ENCODE measurements around the gene PRICKLE1. TPM values are rescaled to one million over a fixed set of nuclear protein-coding genes. Genes with fewer than 3 reads are reported as not detected.

Gene PRICKLE1
- polyA plus RNA-seq, 1 donor from 2014 or later, result 20.6 TPM

DNA sequence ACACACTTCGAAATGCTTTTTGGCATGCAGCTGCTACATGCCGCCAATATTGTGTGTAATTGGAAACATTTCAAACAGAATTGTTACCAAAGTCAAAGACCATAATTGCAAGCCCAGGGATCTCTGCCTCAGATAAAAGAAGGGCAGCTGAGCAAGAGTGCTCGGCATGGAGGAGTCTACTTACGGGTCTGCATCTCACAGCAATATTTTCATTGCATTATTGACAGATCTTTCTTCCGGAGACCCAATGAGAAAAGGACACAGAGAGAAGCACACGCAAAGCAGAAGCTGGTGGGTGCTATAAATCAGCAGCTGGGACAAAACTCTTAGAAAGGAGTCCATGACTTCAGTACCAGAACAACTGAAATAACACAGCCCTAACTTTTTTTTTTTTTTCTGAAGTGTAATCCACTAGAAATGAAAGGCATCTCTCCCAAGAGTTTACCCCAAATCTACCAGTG is 4.9 kb downstream of the PRICKLE1 start:
- TF ChIP-seq, protein P1, sequence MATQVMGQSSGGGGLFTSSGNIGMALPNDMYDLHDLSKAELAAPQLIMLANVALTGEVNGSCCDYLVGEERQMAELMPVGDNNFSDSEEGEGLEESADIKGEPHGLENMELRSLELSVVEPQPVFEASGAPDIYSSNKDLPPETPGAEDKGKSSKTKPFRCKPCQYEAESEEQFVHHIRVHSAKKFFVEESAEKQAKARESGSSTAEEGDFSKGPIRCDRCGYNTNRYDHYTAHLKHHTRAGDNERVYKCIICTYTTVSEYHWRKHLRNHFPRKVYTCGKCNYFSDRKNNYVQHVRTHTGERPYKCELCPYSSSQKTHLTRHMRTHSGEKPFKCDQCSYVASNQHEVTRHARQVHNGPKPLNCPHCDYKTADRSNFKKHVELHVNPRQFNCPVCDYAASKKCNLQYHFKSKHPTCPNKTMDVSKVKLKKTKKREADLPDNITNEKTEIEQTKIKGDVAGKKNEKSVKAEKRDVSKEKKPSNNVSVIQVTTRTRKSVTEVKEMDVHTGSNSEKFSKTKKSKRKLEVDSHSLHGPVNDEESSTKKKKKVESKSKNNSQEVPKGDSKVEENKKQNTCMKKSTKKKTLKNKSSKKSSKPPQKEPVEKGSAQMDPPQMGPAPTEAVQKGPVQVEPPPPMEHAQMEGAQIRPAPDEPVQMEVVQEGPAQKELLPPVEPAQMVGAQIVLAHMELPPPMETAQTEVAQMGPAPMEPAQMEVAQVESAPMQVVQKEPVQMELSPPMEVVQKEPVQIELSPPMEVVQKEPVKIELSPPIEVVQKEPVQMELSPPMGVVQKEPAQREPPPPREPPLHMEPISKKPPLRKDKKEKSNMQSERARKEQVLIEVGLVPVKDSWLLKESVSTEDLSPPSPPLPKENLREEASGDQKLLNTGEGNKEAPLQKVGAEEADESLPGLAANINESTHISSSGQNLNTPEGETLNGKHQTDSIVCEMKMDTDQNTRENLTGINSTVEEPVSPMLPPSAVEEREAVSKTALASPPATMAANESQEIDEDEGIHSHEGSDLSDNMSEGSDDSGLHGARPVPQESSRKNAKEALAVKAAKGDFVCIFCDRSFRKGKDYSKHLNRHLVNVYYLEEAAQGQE (IDR thresholded peaks at IDR 0.05; ENCODE audit: borderline replicate concordance), result no peak
- no peak for TF ChIP-seq EZH2 (IDR thresholded peaks at IDR 0.05; ENCODE audit: borderline replicate concordance, insufficient read depth, low read length, poor library complexity, severe bottlenecking)
- no peak for TF ChIP-seq SMC3 (conservative IDR thresholded peaks at IDR 0.05; ENCODE audit: poor library complexity)
- no peak for TF ChIP-seq RAD21 (conservative IDR thresholded peaks at IDR 0.05)
- TF ChIP-seq POLR2AphosphoS5 (IDR thresholded peaks at IDR 0.05), result no peak
- TF ChIP-seq MXI1 (conservative IDR thresholded peaks at IDR 0.05; ENCODE audit: poor library complexity, severe bottlenecking), result no peak
- TF ChIP-seq, protein P2, sequence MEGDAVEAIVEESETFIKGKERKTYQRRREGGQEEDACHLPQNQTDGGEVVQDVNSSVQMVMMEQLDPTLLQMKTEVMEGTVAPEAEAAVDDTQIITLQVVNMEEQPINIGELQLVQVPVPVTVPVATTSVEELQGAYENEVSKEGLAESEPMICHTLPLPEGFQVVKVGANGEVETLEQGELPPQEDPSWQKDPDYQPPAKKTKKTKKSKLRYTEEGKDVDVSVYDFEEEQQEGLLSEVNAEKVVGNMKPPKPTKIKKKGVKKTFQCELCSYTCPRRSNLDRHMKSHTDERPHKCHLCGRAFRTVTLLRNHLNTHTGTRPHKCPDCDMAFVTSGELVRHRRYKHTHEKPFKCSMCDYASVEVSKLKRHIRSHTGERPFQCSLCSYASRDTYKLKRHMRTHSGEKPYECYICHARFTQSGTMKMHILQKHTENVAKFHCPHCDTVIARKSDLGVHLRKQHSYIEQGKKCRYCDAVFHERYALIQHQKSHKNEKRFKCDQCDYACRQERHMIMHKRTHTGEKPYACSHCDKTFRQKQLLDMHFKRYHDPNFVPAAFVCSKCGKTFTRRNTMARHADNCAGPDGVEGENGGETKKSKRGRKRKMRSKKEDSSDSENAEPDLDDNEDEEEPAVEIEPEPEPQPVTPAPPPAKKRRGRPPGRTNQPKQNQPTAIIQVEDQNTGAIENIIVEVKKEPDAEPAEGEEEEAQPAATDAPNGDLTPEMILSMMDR (IDR thresholded peaks at IDR 0.05; ENCODE audit: poor library complexity, severe bottlenecking), result no peak
- TF ChIP-seq EP300 (conservative IDR thresholded peaks at IDR 0.05; ENCODE audit: poor library complexity, severe bottlenecking), result no peak
- no peak for TF ChIP-seq TAF1 (IDR thresholded peaks at IDR 0.05; ENCODE audit: low read depth)
- Histone ChIP-seq H3K4me3 (ENCODE audit: low read length) (peak overlapping the region; percentile 93), H3K9me2 (ENCODE audit: insufficient read depth, low read length) (no peaks in the 10 kb centered on the region), H3K9me3 (ENCODE audit: low read length) (no peaks in the 10 kb centered on the region), H3K79me2 (replicated peaks; ENCODE audit: insufficient read depth, low read length) (peaks cover 61% of the 10 kb centered on the region), H3K27ac (ENCODE audit: low read length) (no peak overlapping the region), H3K4me2 (ENCODE audit: low read length) (peak overlapping the region; percentile 21), H3K9ac (ENCODE audit: low read length) (no peak overlapping the region), H3F3A (ENCODE audit: insufficient read depth, low read length, poor library complexity, severe bottlenecking) (no peaks in the 10 kb centered on the region), H2AFZ (ENCODE audit: low read depth, low read length) (no peak overlapping the region), H4K20me1 (ENCODE audit: insufficient read depth) (no peaks in the 10 kb centered on the region), H3K36me3 (ENCODE audit: insufficient read depth, low read length) (no peaks in the 10 kb centered on the region), H3K27me3 (ENCODE audit: insufficient read depth, low read depth, low read length) (no peaks in the 10 kb centered on the region)

DNA sequence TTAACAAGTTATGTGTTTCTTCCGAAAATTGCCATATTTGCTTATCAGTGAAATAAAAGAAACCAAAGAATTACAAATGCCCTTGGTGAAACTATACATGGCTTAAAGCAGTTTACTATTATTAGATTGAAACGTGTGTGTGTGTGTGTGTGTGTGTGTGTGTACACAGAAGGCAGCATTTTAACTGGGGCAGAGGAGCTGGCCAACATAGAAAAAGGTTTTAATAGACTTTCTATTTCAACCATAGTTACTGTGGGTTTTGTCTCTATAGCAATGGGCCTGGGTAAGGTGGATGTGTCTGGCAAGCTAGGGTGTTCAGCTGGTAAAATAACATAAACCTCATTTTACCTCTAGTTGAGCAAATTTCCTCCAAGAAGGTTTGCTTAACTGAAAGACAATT is 6.5 kb downstream of the PRICKLE1 start:
- Histone ChIP-seq H3F3A (ENCODE audit: insufficient read depth, low read length, poor library complexity, severe bottlenecking) (no peaks in the 10 kb centered on the region), H3K36me3 (ENCODE audit: insufficient read depth, low read length) (no peaks in the 10 kb centered on the region), H3K79me2 (replicated peaks; ENCODE audit: insufficient read depth, low read length) (peaks cover 65% of the 10 kb centered on the region), H4K20me1 (ENCODE audit: insufficient read depth) (no peaks in the 10 kb centered on the region), H3K9me3 (ENCODE audit: low read length) (no peaks in the 10 kb centered on the region), H3K9me2 (ENCODE audit: insufficient read depth, low read length) (no peaks in the 10 kb centered on the region), H3K4me3 (ENCODE audit: low read length) (no peak overlapping the region), H3K9ac (ENCODE audit: low read length) (no peak overlapping the region), H3K27me3 (ENCODE audit: insufficient read depth, low read depth, low read length) (no peaks in the 10 kb centered on the region), H2AFZ (ENCODE audit: low read depth, low read length) (no peak overlapping the region), H3K4me2 (ENCODE audit: low read length) (no peak overlapping the region), H3K27ac (ENCODE audit: low read length) (no peak overlapping the region)
- TF ChIP-seq TAF1 (IDR thresholded peaks at IDR 0.05; ENCODE audit: low read depth) (no peak), RAD21 (conservative IDR thresholded peaks at IDR 0.05) (no peak), MXI1 (conservative IDR thresholded peaks at IDR 0.05; ENCODE audit: poor library complexity, severe bottlenecking) (no peak), POLR2AphosphoS5 (IDR thresholded peaks at IDR 0.05) (no peak), EP300 (conservative IDR thresholded peaks at IDR 0.05; ENCODE audit: poor library complexity, severe bottlenecking) (no peak), EZH2 (IDR thresholded peaks at IDR 0.05; ENCODE audit: borderline replicate concordance, insufficient read depth, low read length, poor library complexity, severe bottlenecking) (no peak), SMC3 (conservative IDR thresholded peaks at IDR 0.05; ENCODE audit: poor library complexity) (no peak)
- TF ChIP-seq, protein P1 (IDR thresholded peaks at IDR 0.05; ENCODE audit: borderline replicate concordance), result no peak
- TF ChIP-seq, protein P2 (IDR thresholded peaks at IDR 0.05; ENCODE audit: poor library complexity, severe bottlenecking), result no peak
